ENCODE measurements around the gene PTCD2.

The PTCD2 gene

GRCh38 chr5:72294473-72294872 is 25.7 kb upstream of the PTCD2 start:
- no peak for ATAC-seq
- TF ChIP-seq ZC3H10 (CRISPR knock-in tag; IDR thresholded peaks at IDR 0.05) (no peak), ZNF70 (CRISPR knock-in tag; IDR thresholded peaks at IDR 0.05) (no peak), PATZ1 (CRISPR knock-in tag; IDR thresholded peaks at IDR 0.05; ENCODE audit: borderline replicate concordance) (no peak), TCF4 (CRISPR knock-in tag; IDR thresholded peaks at IDR 0.05; ENCODE audit: borderline replicate concordance) (no peak), RARB (CRISPR knock-in tag; IDR thresholded peaks at IDR 0.05) (no peak), ZFP3 (CRISPR knock-in tag; IDR thresholded peaks at IDR 0.05) (no peak), OSR1 (CRISPR knock-in tag; IDR thresholded peaks at IDR 0.05) (no peak), ZFP30 (CRISPR knock-in tag; IDR thresholded peaks at IDR 0.05) (no peak), GLIS3 (CRISPR knock-in tag; IDR thresholded peaks at IDR 0.05) (no peak), PPARA (CRISPR knock-in tag; IDR thresholded peaks at IDR 0.05; ENCODE audit: borderline replicate concordance) (no peak), ZNF565 (CRISPR knock-in tag; conservative IDR thresholded peaks at IDR 0.05; ENCODE audit: low read depth) (no peak), TOX (CRISPR knock-in tag; IDR thresholded peaks at IDR 0.05; ENCODE audit: borderline replicate concordance) (no peak), POU6F1 (CRISPR knock-in tag; IDR thresholded peaks at IDR 0.05; ENCODE audit: borderline replicate concordance, low read depth) (no peak), CSDC2 (CRISPR knock-in tag; IDR thresholded peaks at IDR 0.05) (no peak), CREB5 (CRISPR knock-in tag; IDR thresholded peaks at IDR 0.05; ENCODE audit: low read depth) (no peak), ZNF8 (CRISPR knock-in tag; IDR thresholded peaks at IDR 0.05) (no peak), CSRNP3 (CRISPR knock-in tag; IDR thresholded peaks at IDR 0.05) (no peak), ARNTL (CRISPR knock-in tag; IDR thresholded peaks at IDR 0.05; ENCODE audit: borderline replicate concordance, low read depth) (no peak), TSHZ2 (CRISPR knock-in tag; IDR thresholded peaks at IDR 0.05) (no peak), BACH2 (CRISPR knock-in tag; IDR thresholded peaks at IDR 0.05; ENCODE audit: borderline replicate concordance) (no peak)

GRCh38 chr5:72295539-72295938 is 24.6 kb upstream of the PTCD2 start:
- no peak for TF ChIP-seq ZFP3 (CRISPR knock-in tag; IDR thresholded peaks at IDR 0.05)
- TF ChIP-seq ZC3H10 (CRISPR knock-in tag; IDR thresholded peaks at IDR 0.05), result no peak
- TF ChIP-seq ZNF565 (CRISPR knock-in tag; conservative IDR thresholded peaks at IDR 0.05; ENCODE audit: low read depth), result no peak
- TF ChIP-seq ESRRG (CRISPR knock-in tag; IDR thresholded peaks at IDR 0.05), result no peak
- TF ChIP-seq PPARA (CRISPR knock-in tag; IDR thresholded peaks at IDR 0.05; ENCODE audit: borderline replicate concordance), result no peak
- TF ChIP-seq RARB (CRISPR knock-in tag; IDR thresholded peaks at IDR 0.05), result no peak
- TF ChIP-seq ZNF8 (CRISPR knock-in tag; IDR thresholded peaks at IDR 0.05), result no peak
- TF ChIP-seq OSR1 (CRISPR knock-in tag; IDR thresholded peaks at IDR 0.05), result no peak
- TF ChIP-seq BACH2 (CRISPR knock-in tag; IDR thresholded peaks at IDR 0.05; ENCODE audit: borderline replicate concordance), result no peak
- no peak for TF ChIP-seq ISL1 (CRISPR knock-in tag; IDR thresholded peaks at IDR 0.05)
- TF ChIP-seq PATZ1 (CRISPR knock-in tag; IDR thresholded peaks at IDR 0.05; ENCODE audit: borderline replicate concordance), result no peak
- ATAC-seq, result no peak
